Stomach smooth muscle (tissue), 2 donors: ENCODE results near the gene MTURN.

Experiments
- H3K27ac ChIP-seq: one replicate; pipeline ENCODE4 v1.7.0; 2013; ENCODE audit warnings: mild to moderate bottlenecking, low read length, inconsistent platforms
- H3K27me3 ChIP-seq, 2 donors: one replicate each; pipeline ENCODE4 v1.7.0; 2013; ENCODE audit warnings: low read length in 2 of 2; ENCODE audit not compliant: insufficient read depth in 2 of 2, control insufficient read depth in 1 of 2
- H3K36me3 ChIP-seq, 2 donors: one replicate each; pipeline ENCODE4 v1.7.0; 2013; ENCODE audit warnings: low read length in 2 of 2; ENCODE audit not compliant: control insufficient read depth in 2 of 2, insufficient read depth in 2 of 2
- H3K4me1 ChIP-seq: one replicate; pipeline ENCODE4 v1.7.0; 2013; ENCODE audit warnings: low read length; ENCODE audit not compliant: control insufficient read depth, insufficient read depth
- H3K4me3 ChIP-seq, 2 donors: one replicate each; pipeline ENCODE4 v1.7.0; 2013; ENCODE audit warnings: low read length in 2 of 2
- H3K9ac ChIP-seq, 2 donors: one replicate each; pipeline ENCODE4 v1.7.0; 2013; ENCODE audit warnings: low read length in 2 of 2, mild to moderate bottlenecking in 1 of 2
- H3K9me3 ChIP-seq, 2 donors: one replicate each; pipeline ENCODE4 v1.7.0; 2013; ENCODE audit warnings: low read length in 2 of 2; ENCODE audit not compliant: control insufficient read depth in 2 of 2
- donor health status: healthy.
- donor health status: Pancreatic carcinoma.

MTURN gene

GRCh38 chr7:30191809-30192208, 57.0 kb downstream of the MTURN start:
- Histone ChIP-seq H3K9ac (no peak overlapping the region), H3K36me3 (no peaks in the 10 kb centered on the region), H3K9me3 (no peaks in the 10 kb centered on the region), H3K4me3 (no peak overlapping the region), H3K4me1 (no peaks in the 10 kb centered on the region), H3K27me3 (no peaks in the 10 kb centered on the region), H3K27ac (no peak overlapping the region)

- Histone ChIP-seq H3K9ac (no peak overlapping the region), H3K36me3 (no peaks in the 10 kb centered on the region), H3K4me3 (no peak overlapping the region), H3K9me3 (no peaks in the 10 kb centered on the region), H3K27ac (no peak overlapping the region), H3K27me3 (no peaks in the 10 kb centered on the region), H3K4me1 (no peaks in the 10 kb centered on the region)
Observed at GRCh38 chr7:30193336-30193943, 58.7 kb downstream of the MTURN start.

DNA sequence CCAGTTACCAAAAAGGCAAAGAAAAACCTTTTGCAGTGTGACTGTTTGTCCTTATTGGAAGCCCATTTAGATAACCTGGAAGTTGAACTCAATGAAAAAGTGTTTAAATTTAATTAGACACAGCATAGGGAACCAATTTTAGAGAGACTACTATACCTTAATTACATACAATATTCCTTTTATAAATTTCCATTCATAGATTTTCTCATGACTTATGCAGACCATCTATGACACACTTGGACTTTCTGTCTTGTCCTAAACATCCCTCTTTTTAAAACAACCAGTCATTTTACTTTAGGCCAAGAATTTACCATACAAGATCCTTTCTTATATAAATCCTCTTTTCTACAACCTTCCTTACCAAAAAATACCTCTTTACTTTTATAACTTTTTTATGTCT, 61.6 kb downstream of the MTURN start:
- Histone ChIP-seq H3K36me3 (no peaks in the 10 kb centered on the region), H3K9ac (no peak overlapping the region), H3K27ac (no peak overlapping the region), H3K9me3 (no peaks in the 10 kb centered on the region), H3K4me3 (no peak overlapping the region), H3K4me1 (no peaks in the 10 kb centered on the region), H3K27me3 (no peaks in the 10 kb centered on the region)

- no peaks in the 10 kb centered on the region for H3K36me3 ChIP-seq
Observed at GRCh38 chr7:30197438-30197837, 62.7 kb downstream of the MTURN start.

GRCh38 chr7:30199271-30199670, 64.5 kb downstream of the MTURN start:
- H3K27me3 ChIP-seq, result no peaks in the 10 kb centered on the region
- no peaks in the 10 kb centered on the region for H3K4me1 ChIP-seq
- no peak overlapping the region for H3K27ac ChIP-seq
- no peak overlapping the region for H3K4me3 ChIP-seq
- H3K9me3 ChIP-seq, result no peaks in the 10 kb centered on the region
- H3K36me3 ChIP-seq, result no peaks in the 10 kb centered on the region
- H3K9ac ChIP-seq, result no peak overlapping the region

More at GRCh38 chr7:30197438-30197837, 62.7 kb downstream of the MTURN start:
- Histone ChIP-seq H3K9ac (no peak overlapping the region), H3K4me3 (no peak overlapping the region), H3K27ac (no peak overlapping the region), H3K27me3 (no peaks in the 10 kb centered on the region), H3K4me1 (no peaks in the 10 kb centered on the region), H3K9me3 (no peaks in the 10 kb centered on the region)

DNA sequence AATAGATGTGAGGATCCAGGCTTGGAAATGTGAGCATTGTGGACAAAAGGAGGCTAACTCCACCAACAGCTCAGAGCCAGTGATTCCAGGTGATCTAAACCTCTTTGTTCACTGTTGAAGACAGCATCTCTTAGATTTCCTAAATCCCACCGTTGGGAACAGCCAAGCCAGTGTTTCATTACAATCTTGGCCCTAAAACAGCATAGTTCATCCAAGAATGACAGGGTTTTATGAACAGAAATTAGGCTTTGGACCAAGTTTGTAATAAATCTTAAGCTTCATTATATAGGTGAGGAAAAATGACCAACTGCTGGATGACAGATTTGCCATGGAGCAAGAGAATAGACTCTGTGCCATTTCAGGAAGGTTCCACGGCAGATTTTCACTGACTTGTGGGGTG, 65.8 kb downstream of the MTURN start:
- no peak overlapping the region for H3K27ac ChIP-seq
- H3K9me3 ChIP-seq, result no peaks in the 10 kb centered on the region
- no peaks in the 10 kb centered on the region for H3K4me1 ChIP-seq
- H3K27me3 ChIP-seq, result no peaks in the 10 kb centered on the region
- no peak overlapping the region for H3K4me3 ChIP-seq
- H3K9ac ChIP-seq, result no peak overlapping the region
- H3K36me3 ChIP-seq, result no peaks in the 10 kb centered on the region

DNA sequence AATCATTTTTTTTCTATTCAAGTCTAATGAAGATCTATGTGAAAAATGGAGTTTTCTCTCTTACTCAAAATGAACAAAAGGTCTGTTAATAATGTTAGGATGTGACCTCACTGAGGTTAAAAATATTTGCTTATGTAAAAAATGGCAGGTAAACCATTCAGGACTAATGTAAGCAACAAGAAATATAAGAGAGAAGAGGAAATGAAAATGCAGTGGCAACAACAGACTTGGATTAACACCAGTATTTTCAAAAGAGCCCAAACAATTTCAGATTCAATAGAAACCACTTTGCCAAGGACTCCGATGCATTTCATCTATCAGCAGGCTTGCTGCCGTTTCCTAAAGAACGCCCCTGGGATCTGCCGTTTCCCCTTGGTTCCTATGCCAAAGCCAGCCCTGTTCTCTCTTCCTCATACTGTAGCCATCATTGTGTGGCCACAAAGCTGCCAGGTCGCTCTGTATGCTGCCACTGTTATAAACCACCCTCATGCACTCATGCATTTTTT, 66.4 kb downstream of the MTURN start:
- no peaks in the 10 kb centered on the region for H3K36me3 ChIP-seq
- no peaks in the 10 kb centered on the region for H3K4me1 ChIP-seq
- H3K9ac ChIP-seq, result no peak overlapping the region
- no peaks in the 10 kb centered on the region for H3K27me3 ChIP-seq
- no peak overlapping the region for H3K27ac ChIP-seq
- H3K4me3 ChIP-seq, result no peak overlapping the region
- no peaks in the 10 kb centered on the region for H3K9me3 ChIP-seq

DNA sequence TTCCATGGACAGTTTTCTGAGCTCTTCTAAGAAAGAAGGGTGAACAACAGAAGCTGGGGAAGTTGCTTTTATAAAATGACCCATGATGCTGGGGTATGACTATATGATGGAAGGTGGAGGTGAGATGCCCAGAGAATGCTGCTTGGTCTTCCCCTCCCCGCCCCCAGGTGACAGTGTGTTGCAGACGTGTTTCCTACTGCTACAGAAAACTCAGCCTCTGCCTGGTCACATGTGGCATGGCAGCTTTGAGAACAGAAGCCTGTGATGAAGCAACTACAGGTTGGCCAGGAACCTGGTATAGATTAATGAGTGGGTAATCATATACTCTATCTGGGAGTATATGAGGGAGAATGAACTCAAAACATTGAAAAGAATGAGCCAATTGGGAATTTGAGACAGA, 67.1 kb downstream of the MTURN start:
- H3K9me3 ChIP-seq, result no peaks in the 10 kb centered on the region
- no peaks in the 10 kb centered on the region for H3K27me3 ChIP-seq
- H3K36me3 ChIP-seq, result no peaks in the 10 kb centered on the region
- H3K27ac ChIP-seq, result no peak overlapping the region
- no peak overlapping the region for H3K4me3 ChIP-seq
- H3K4me1 ChIP-seq, result peaks cover 3% of the 10 kb centered on the region
- H3K9ac ChIP-seq, result no peak overlapping the region

GRCh38 chr7:30202671-30203070, 67.9 kb downstream of the MTURN start:
- Histone ChIP-seq H3K4me1 (peaks cover 3% of the 10 kb centered on the region), H3K27me3 (no peaks in the 10 kb centered on the region), H3K9ac (no peak overlapping the region), H3K36me3 (no peaks in the 10 kb centered on the region), H3K4me3 (no peak overlapping the region), H3K27ac (no peak overlapping the region), H3K9me3 (no peaks in the 10 kb centered on the region)

DNA sequence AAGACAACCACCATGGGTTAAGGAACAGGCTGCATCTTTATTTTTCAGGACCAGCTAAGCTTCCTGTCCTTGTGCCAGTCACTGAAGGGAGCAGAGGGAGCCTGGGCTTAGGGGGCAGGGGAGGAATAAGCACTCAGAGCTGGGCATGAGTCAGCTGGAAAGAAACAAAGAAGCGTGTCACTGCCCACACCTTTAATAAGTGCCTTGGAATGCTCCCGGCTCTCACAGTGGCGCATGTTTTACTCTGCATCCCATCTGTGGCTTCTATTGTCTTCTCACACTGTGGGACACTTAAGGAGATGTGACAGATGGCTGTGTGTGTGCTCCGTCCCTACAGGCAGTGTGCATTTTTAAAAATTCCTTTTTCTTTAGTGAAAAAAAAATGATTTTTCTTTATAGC, 71.7 kb downstream of the MTURN start:
- no peaks in the 10 kb centered on the region for H3K9me3 ChIP-seq
- H3K4me3 ChIP-seq, result no peak overlapping the region
- no peak overlapping the region for H3K27ac ChIP-seq
- no peaks in the 10 kb centered on the region for H3K27me3 ChIP-seq
- H3K4me1 ChIP-seq, result peaks cover 3% of the 10 kb centered on the region
- H3K36me3 ChIP-seq, result no peaks in the 10 kb centered on the region
- H3K9ac ChIP-seq, result no peak overlapping the region

GRCh38 chr7:30206942-30207341, 72.2 kb downstream of the MTURN start:
- no peak overlapping the region for H3K9ac ChIP-seq

More at GRCh38 chr7:30206942-30207341, 72.2 kb downstream of the MTURN start:
- peaks cover 3% of the 10 kb centered on the region for H3K4me1 ChIP-seq
- no peaks in the 10 kb centered on the region for H3K27me3 ChIP-seq
- H3K27ac ChIP-seq, result no peak overlapping the region
- H3K9me3 ChIP-seq, result no peaks in the 10 kb centered on the region
- H3K36me3 ChIP-seq, result no peaks in the 10 kb centered on the region
- no peak overlapping the region for H3K4me3 ChIP-seq
